ENCODE results near the gene CYB561D1. TPM values are rescaled to one million over a fixed set of nuclear protein-coding genes. Genes with fewer than 3 reads are reported as not detected.

Gene CYB561D1
- polyA plus RNA-seq, 5 donors: 4.8 to 9.5 (median 8.5) TPM

- no peak for DNase-seq
Measured at GRCh38 chr1:109500941-109501381, 7.1 kb downstream of the CYB561D1 start.

- DNase-seq: no peak
Measured at GRCh38 chr1:109501644-109502363, 7.9 kb downstream of the CYB561D1 start.

GRCh38 chr1:109502364-109502851, 8.5 kb downstream of the CYB561D1 start:
- no peak for DNase-seq

- DNase-seq: no peak
Measured at GRCh38 chr1:109503935-109504334, 10.0 kb downstream of the CYB561D1 start.

GRCh38 chr1:109504974-109505373, 11.1 kb downstream of the CYB561D1 start:
- DNase-seq: no peak

GRCh38 chr1:109508001-109508872, 14.3 kb downstream of the CYB561D1 start:
- DNase-seq: no peak

GRCh38 chr1:109508873-109509175, 14.9 kb downstream of the CYB561D1 start:
- DNase-seq: no peak

- DNase-seq: peak; percentile 73
Measured at GRCh38 chr1:109509176-109510134, 15.6 kb downstream of the CYB561D1 start, which contains the start of gene AMIGO1. TSS of gene AMIGO1 (minus strand) at chr1:109509727. CDS start at chr1:109508912, 815 bp downstream.

GRCh38 chr1:109513110-109513710, 19.3 kb downstream of the CYB561D1 start:
- no peak for DNase-seq

- no peak for DNase-seq
Measured at GRCh38 chr1:109514846-109515245, 21.0 kb downstream of the CYB561D1 start.

- no peak for DNase-seq
Measured at GRCh38 chr1:109516872-109517271, 23.0 kb downstream of the CYB561D1 start.

- DNase-seq: no peak
Measured at GRCh38 chr1:109517337-109517736, 23.4 kb downstream of the CYB561D1 start.

GRCh38 chr1:109521002-109521951, 27.4 kb downstream of the CYB561D1 start:
- no peak for DNase-seq

GRCh38 chr1:109522026-109522425, 28.1 kb downstream of the CYB561D1 start:
- DNase-seq: no peak

GRCh38 chr1:109523706-109524105, 29.8 kb downstream of the CYB561D1 start:
- DNase-seq: no peak

- DNase-seq: no peak
Measured at GRCh38 chr1:109527098-109527811, 33.4 kb downstream of the CYB561D1 start.

- no peak for DNase-seq
Measured at GRCh38 chr1:109527846-109528695, 34.2 kb downstream of the CYB561D1 start.

- no peak for DNase-seq
Measured at GRCh38 chr1:109528712-109529111, 34.8 kb downstream of the CYB561D1 start.
